Ovary (tissue), 3 donors: ENCODE results near the gene PRDM15.

Experiments
- EP300 ChIP-seq: sonication (generic); formaldehyde crosslinking; IDR thresholded peaks from one replicate; pipeline ENCODE4 v1.6.1; 2017; ENCODE audit warnings: antibody characterized with exemption
- POLR2A ChIP-seq: fragments of 450-650 bp; IDR thresholded peaks from one replicate; pipeline ENCODE4 v1.6.1; 2017; ENCODE audit warnings: antibody characterized with exemption, mild to moderate bottlenecking, moderate library complexity
- TF ChIP-seq, protein P1 (sequence below), 3 donors: fragments of 450-650 bp in 2 of 3; fragments of 200-600 bp in 1 of 3; IDR thresholded peaks; one replicate each; pipeline versions ENCODE4 v1.5.1 to v1.8.0; 2016 to 2022; ENCODE audit warnings: antibody characterized with exemption in 3 of 3, mild to moderate bottlenecking in 1 of 3
- donor health status: DM: no; HTN: no; CAD: no.

DNA sequence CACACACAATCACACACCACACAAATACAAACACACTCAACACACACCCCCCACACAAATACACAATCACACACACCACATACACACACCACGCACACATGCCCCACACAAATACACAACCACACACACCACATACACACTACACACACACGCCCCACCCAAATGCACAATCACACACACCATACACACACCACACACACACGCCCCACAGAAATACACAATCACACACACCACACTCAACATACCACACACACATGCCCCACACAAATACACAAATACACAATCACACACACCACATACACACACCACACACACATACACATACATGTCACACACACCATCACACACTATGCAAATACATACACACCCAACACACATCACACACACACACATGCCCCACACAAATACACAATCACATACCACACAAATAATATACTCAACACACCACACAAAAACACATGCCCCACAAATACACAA, 50.2 kb downstream of the PRDM15 start:
- TF ChIP-seq POLR2A (no peak), EP300 (no peak)
- TF ChIP-seq, protein P1, sequence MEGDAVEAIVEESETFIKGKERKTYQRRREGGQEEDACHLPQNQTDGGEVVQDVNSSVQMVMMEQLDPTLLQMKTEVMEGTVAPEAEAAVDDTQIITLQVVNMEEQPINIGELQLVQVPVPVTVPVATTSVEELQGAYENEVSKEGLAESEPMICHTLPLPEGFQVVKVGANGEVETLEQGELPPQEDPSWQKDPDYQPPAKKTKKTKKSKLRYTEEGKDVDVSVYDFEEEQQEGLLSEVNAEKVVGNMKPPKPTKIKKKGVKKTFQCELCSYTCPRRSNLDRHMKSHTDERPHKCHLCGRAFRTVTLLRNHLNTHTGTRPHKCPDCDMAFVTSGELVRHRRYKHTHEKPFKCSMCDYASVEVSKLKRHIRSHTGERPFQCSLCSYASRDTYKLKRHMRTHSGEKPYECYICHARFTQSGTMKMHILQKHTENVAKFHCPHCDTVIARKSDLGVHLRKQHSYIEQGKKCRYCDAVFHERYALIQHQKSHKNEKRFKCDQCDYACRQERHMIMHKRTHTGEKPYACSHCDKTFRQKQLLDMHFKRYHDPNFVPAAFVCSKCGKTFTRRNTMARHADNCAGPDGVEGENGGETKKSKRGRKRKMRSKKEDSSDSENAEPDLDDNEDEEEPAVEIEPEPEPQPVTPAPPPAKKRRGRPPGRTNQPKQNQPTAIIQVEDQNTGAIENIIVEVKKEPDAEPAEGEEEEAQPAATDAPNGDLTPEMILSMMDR (IDR thresholded peaks at IDR 0.05) = no peak
